Neural cell (in vitro differentiated cells): ENCODE data around the gene RAD51AP2. TPM values are rescaled to one million over a fixed set of nuclear protein-coding genes. Genes with fewer than 3 reads are reported as not detected.

Experiments
- H2AFZ ChIP-seq: fragments of 200-600, 300-800 bp; sonication (generic), shearing (Covaris generic); 2 replicates; pipeline ENCODE4 v1.6.0; 2014; ENCODE audit warnings: low read depth, mild to moderate bottlenecking, antibody characterized with exemption, low read length, moderate library complexity
- H3F3A ChIP-seq: fragments of 200-600 bp; shearing (Covaris generic); 2 replicates; pipeline ENCODE4 v1.6.1; 2016; ENCODE audit warnings: mild to moderate bottlenecking, moderate library complexity, mixed read lengths, antibody characterized with exemption, low read length; ENCODE audit not compliant: insufficient read depth, poor library complexity, severe bottlenecking
- H3K27ac ChIP-seq: fragments of 200-600, 300-800 bp; sonication (generic), shearing (Covaris generic); 2 replicates; pipeline ENCODE4 v1.5.1; 2014; ENCODE audit warnings: mild to moderate bottlenecking, low read length, moderate library complexity
- H3K27me3 ChIP-seq: fragments of 300-800, 200-600 bp; sonication (generic), shearing (Covaris generic); 2 replicates; pipeline ENCODE4 v1.6.0; 2014; ENCODE audit warnings: mild to moderate bottlenecking, low read depth, low read length, moderate library complexity; ENCODE audit not compliant: insufficient read depth
- H3K36me3 ChIP-seq: fragments of 300-800, 200-600 bp; sonication (generic), shearing (Covaris generic); 2 replicates; pipeline ENCODE4 v1.5.1; 2014; ENCODE audit warnings: mild to moderate bottlenecking, antibody characterized with exemption, low read length, moderate library complexity; ENCODE audit not compliant: insufficient read depth
- H3K4me2 ChIP-seq: fragments of 300-800, 200-600 bp; sonication (generic), shearing (Covaris generic); 2 replicates; pipeline ENCODE4 v1.6.0; 2014; ENCODE audit warnings: mild to moderate bottlenecking, low read length
- H3K4me3 ChIP-seq: fragments of 300-800, 200-600 bp; sonication (generic), shearing (Covaris generic); 2 replicates; pipeline ENCODE4 v1.5.1; 2014; ENCODE audit warnings: mild to moderate bottlenecking, low read length, moderate library complexity
- H3K79me2 ChIP-seq: fragments of 200-600 bp; shearing (Covaris generic); replicated peaks from 2 replicates; pipeline ENCODE4 v1.6.0; 2014; ENCODE audit warnings: mild to moderate bottlenecking, low read length, moderate library complexity; ENCODE audit not compliant: insufficient read depth
- H3K9ac ChIP-seq: fragments of 300-800, 200-600 bp; sonication (generic), shearing (Covaris generic); 2 replicates; pipeline ENCODE4 v1.6.1; 2016; ENCODE audit warnings: mild to moderate bottlenecking, low read length, mixed read lengths
- H3K9me2 ChIP-seq: fragments of 200-600 bp; shearing (Covaris generic); 2 replicates; pipeline ENCODE4 v1.6.1; 2016; ENCODE audit warnings: mild to moderate bottlenecking, low read length, mixed read lengths; ENCODE audit not compliant: insufficient read depth
- H3K9me3 ChIP-seq: fragments of 200-600, 300-800 bp; sonication (generic), shearing (Covaris generic); 2 replicates; pipeline ENCODE4 v1.6.1; 2016; ENCODE audit warnings: mild to moderate bottlenecking, mixed run types, low read length, moderate library complexity, mixed read lengths
- H4K20me1 ChIP-seq: fragments of 200-600 bp; shearing (Covaris generic); 2 replicates; pipeline ENCODE4 v1.6.1; 2016; ENCODE audit warnings: mild to moderate bottlenecking, mixed run types; ENCODE audit not compliant: insufficient read depth
- EP300 ChIP-seq: fragments of 450-650 bp; conservative IDR thresholded peaks from 2 replicates; pipeline ENCODE4 v1.6.1; 2014; ENCODE audit warnings: antibody characterized with exemption, mild to moderate bottlenecking, moderate library complexity; ENCODE audit not compliant: poor library complexity, severe bottlenecking
- EZH2 ChIP-seq: fragments of 200-600, 300-800 bp; shearing (Covaris generic), sonication (generic); IDR thresholded peaks from 2 replicates; pipeline ENCODE4 v1.6.1; 2014; ENCODE audit warnings: antibody characterized with exemption, low read length, borderline replicate concordance, mild to moderate bottlenecking; ENCODE audit not compliant: insufficient read depth, poor library complexity, severe bottlenecking
- MXI1 ChIP-seq: fragments of 450-650 bp; conservative IDR thresholded peaks from 2 replicates; pipeline ENCODE4 v1.6.1; 2014; ENCODE audit warnings: antibody characterized with exemption, mild to moderate bottlenecking; ENCODE audit not compliant: poor library complexity, severe bottlenecking
- POLR2AphosphoS5 ChIP-seq: IDR thresholded peaks from 2 replicates; pipeline ENCODE4 v1.6.1; 2012
- RAD21 ChIP-seq: fragments of 450-650 bp; conservative IDR thresholded peaks from 2 replicates; pipeline ENCODE4 v1.6.1; 2014; ENCODE audit warnings: antibody characterized with exemption, mild to moderate bottlenecking, moderate library complexity
- SMC3 ChIP-seq: fragments of 450-650 bp; conservative IDR thresholded peaks from 2 replicates; pipeline ENCODE4 v1.6.1; 2014; ENCODE audit warnings: antibody characterized with exemption, mild to moderate bottlenecking, moderate library complexity; ENCODE audit not compliant: poor library complexity
- TAF1 ChIP-seq: IDR thresholded peaks from 2 replicates; pipeline ENCODE4 v1.6.1; 2012; ENCODE audit warnings: low read depth
- polyA plus RNA-seq: library from polyadenylated mRNA; depleted of rRNA; stranded (reverse); fragments of >200 nt; gene quantifications from 2 replicates; pipeline ENCODE4 v1.2.3, GENCODE V29; 2014
- TF ChIP-seq, protein P1 (sequence below): fragments of 450-650 bp; IDR thresholded peaks from 2 replicates; pipeline ENCODE4 v1.5.1; 2014; ENCODE audit warnings: antibody characterized with exemption, mild to moderate bottlenecking, moderate library complexity; ENCODE audit not compliant: poor library complexity, severe bottlenecking
- TF ChIP-seq, protein P2 (sequence below): IDR thresholded peaks from 2 replicates; pipeline ENCODE4 v1.6.1; 2012; ENCODE audit warnings: borderline replicate concordance

Gene RAD51AP2
- polyA plus RNA-seq, 1 donor from 2014 or later = 0.54 TPM

DNA sequence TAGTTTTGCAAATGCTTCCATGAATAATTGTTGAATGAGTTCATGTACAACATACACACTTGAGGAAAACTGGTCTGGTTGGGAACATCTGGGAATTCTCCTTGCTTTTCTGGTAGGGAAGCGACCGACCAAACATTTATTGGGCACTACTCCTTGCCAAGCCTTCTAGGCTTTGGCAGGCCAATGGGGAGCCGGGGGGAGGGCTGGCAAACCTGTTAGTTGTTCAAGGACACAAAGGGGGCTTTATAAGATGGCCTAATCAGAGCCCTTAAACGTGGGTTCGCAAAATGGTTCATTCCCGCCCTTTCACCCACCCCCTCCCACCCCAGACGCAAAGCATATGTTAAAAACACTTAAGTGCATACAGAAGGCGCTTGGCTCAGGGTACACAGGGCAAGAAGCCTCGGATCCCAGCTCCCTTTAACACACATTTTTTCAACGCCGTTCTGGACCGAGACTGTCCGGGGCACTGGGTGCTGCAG, 21.4 kb upstream of the RAD51AP2 start:
- Histone ChIP-seq H3K79me2 (peaks cover 6% of the 10 kb centered on the region), H3K36me3 (no peaks in the 10 kb centered on the region), H3K9ac (peak overlapping the region; percentile 55), H3K27me3 (peaks cover 52% of the 10 kb centered on the region), H3K27ac (peak overlapping the region; percentile 32), H4K20me1 (no peaks in the 10 kb centered on the region), H3F3A (peaks cover 17% of the 10 kb centered on the region), H3K9me2 (no peaks in the 10 kb centered on the region), H3K4me3 (peak overlapping the region; percentile 75), H3K4me2 (peak overlapping the region; percentile 77), H3K9me3 (no peaks in the 10 kb centered on the region), H2AFZ (peak overlapping the region; percentile 67)
- TF ChIP-seq TAF1 (no peak), RAD21 (no peak), EZH2 (no peak), POLR2AphosphoS5 (no peak), MXI1 (no peak), SMC3 (no peak), EP300 (no peak)
- TF ChIP-seq, protein P1, sequence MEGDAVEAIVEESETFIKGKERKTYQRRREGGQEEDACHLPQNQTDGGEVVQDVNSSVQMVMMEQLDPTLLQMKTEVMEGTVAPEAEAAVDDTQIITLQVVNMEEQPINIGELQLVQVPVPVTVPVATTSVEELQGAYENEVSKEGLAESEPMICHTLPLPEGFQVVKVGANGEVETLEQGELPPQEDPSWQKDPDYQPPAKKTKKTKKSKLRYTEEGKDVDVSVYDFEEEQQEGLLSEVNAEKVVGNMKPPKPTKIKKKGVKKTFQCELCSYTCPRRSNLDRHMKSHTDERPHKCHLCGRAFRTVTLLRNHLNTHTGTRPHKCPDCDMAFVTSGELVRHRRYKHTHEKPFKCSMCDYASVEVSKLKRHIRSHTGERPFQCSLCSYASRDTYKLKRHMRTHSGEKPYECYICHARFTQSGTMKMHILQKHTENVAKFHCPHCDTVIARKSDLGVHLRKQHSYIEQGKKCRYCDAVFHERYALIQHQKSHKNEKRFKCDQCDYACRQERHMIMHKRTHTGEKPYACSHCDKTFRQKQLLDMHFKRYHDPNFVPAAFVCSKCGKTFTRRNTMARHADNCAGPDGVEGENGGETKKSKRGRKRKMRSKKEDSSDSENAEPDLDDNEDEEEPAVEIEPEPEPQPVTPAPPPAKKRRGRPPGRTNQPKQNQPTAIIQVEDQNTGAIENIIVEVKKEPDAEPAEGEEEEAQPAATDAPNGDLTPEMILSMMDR = no peak
- TF ChIP-seq, protein P2, sequence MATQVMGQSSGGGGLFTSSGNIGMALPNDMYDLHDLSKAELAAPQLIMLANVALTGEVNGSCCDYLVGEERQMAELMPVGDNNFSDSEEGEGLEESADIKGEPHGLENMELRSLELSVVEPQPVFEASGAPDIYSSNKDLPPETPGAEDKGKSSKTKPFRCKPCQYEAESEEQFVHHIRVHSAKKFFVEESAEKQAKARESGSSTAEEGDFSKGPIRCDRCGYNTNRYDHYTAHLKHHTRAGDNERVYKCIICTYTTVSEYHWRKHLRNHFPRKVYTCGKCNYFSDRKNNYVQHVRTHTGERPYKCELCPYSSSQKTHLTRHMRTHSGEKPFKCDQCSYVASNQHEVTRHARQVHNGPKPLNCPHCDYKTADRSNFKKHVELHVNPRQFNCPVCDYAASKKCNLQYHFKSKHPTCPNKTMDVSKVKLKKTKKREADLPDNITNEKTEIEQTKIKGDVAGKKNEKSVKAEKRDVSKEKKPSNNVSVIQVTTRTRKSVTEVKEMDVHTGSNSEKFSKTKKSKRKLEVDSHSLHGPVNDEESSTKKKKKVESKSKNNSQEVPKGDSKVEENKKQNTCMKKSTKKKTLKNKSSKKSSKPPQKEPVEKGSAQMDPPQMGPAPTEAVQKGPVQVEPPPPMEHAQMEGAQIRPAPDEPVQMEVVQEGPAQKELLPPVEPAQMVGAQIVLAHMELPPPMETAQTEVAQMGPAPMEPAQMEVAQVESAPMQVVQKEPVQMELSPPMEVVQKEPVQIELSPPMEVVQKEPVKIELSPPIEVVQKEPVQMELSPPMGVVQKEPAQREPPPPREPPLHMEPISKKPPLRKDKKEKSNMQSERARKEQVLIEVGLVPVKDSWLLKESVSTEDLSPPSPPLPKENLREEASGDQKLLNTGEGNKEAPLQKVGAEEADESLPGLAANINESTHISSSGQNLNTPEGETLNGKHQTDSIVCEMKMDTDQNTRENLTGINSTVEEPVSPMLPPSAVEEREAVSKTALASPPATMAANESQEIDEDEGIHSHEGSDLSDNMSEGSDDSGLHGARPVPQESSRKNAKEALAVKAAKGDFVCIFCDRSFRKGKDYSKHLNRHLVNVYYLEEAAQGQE = no peak

DNA sequence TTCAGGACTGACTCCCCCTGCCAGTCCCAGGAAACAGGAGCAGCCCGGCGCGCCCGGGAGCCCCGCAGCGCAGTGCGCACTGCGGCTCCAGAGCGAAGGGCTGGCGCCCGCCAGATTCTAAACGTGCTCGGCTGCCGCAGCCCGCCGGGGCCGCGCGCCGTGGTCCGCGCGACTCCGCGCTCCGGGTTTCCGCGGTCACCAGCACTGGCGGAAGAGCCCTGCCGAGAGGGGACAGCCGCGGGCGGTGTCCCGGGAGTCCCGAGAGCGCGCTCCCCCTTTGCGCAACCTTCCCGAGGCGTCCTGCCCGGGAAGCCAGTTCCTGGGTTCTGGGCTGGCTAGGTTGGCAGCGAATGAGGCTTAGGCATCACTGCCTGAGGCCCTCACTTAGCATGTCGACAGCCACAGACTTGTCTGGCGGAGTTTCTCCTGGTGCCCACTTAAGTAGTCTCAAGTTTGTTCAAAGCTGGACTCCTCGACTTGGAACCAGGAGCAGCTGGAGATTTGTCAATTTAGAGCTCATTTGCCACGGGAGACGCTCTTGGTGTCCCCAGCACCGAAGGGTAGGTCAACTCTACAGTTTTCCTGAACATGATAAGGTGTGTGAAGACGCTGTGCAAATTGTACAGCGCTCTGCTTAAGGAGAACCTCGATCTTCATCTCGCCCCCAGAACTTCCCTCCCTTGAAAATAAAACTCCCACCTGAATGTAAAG, 20.8 kb upstream of the RAD51AP2 start:
- peak overlapping the region; percentile 75 for H3K4me3 ChIP-seq
- no peaks in the 10 kb centered on the region for H3K36me3 ChIP-seq
- H3K9me2 ChIP-seq = no peaks in the 10 kb centered on the region
- H4K20me1 ChIP-seq = no peaks in the 10 kb centered on the region
- no peak for TF ChIP-seq TAF1
- no peak for TF ChIP-seq EP300
- no peak for TF ChIP-seq EZH2
- TF ChIP-seq SMC3 = peak; percentile 31
- TF ChIP-seq POLR2AphosphoS5 = no peak
- TF ChIP-seq, protein P1 = no peak
- TF ChIP-seq RAD21 = peak; percentile 44
- TF ChIP-seq MXI1 = peak; percentile 59
- TF ChIP-seq, protein P2 = no peak
- peak overlapping the region; percentile 89 for H3K4me2 ChIP-seq
- peaks cover 45% of the 10 kb centered on the region for H3K27me3 ChIP-seq
- H3K9me3 ChIP-seq = no peaks in the 10 kb centered on the region
- H2AFZ ChIP-seq = no peak overlapping the region
- no peak overlapping the region for H3K27ac ChIP-seq
- peak overlapping the region; percentile 33 for H3K9ac ChIP-seq
- peaks cover 17% of the 10 kb centered on the region for H3F3A ChIP-seq
- H3K79me2 ChIP-seq = peaks cover 6% of the 10 kb centered on the region
